IMR-90 (cell line): ENCODE measurements around the gene PSAP. TPM values are rescaled to one million over a fixed set of nuclear protein-coding genes. Genes with fewer than 3 reads are reported as not detected.

Source experiments
- ATAC-seq: fragments of 200-7000 bp; cut with Tn5 transposase; 2 replicates; pipeline ENCODE4 v1.9.1; 2020; ENCODE audit warnings: low read depth, mild to moderate bottlenecking, moderate library complexity
- BruUV-seq: library from RNA; stranded (reverse); fragments of 400-500 nt; replicated peaks from 2 replicates; lab custom pipeline; 2021; lab: Mats Ljungman, UMichigan
- CTCF ChIA-PET: fragments of 300-600 bp; formaldehyde crosslinking; extraction: SDS; loops from one replicate; lab custom pipeline; 2021; ENCODE audit warnings: antibody characterized with exemption; lab: Yijun Ruan, JAX
- POLR2A ChIA-PET: fragments of 300-600 bp; sonication (Branson Sonifier 250); formaldehyde crosslinking; loops from one replicate; lab custom pipeline; 2022; ENCODE audit warnings: antibody characterized with exemption; ENCODE audit not compliant: unreplicated experiment; lab: Charles Lee
- DNase-seq: peaks from one replicate; pipeline ENCODE4 v3.0.0; 2013
- H2AFZ ChIP-seq: replicated peaks from 2 replicates; pipeline ENCODE3; 2013; ENCODE audit warnings: low read length, mild to moderate bottlenecking; ENCODE audit not compliant: poor library complexity
- H2AK5ac ChIP-seq: 2 replicates; pipeline ENCODE4 v1.6.1; 2013; ENCODE audit warnings: low read depth, low read length, inconsistent platforms
- H2AK9ac ChIP-seq: replicated peaks from 2 replicates; pipeline ENCODE3; 2013; ENCODE audit warnings: mild to moderate bottlenecking, low read depth, low read length, moderate library complexity; ENCODE audit not compliant: poor library complexity
- H2BK120ac ChIP-seq: 2 replicates; pipeline ENCODE4 v1.6.1; 2013; ENCODE audit warnings: low read depth, low read length, inconsistent platforms
- H2BK15ac ChIP-seq: 3 replicates; pipeline ENCODE4 v1.6.1; 2013; ENCODE audit warnings: low read depth, low read length, inconsistent platforms
- H2BK20ac ChIP-seq: 2 replicates; pipeline ENCODE4 v1.6.1; 2013; ENCODE audit warnings: low read depth, mild to moderate bottlenecking, inconsistent platforms, low read length, moderate library complexity
- H2BK5ac ChIP-seq: 2 replicates; pipeline ENCODE4 v1.6.1; 2013; ENCODE audit warnings: mild to moderate bottlenecking, low read depth, low read length, inconsistent platforms; ENCODE audit not compliant: poor library complexity, severe bottlenecking
- H3K14ac ChIP-seq: replicated peaks from 2 replicates; pipeline ENCODE4 v1.6.1; 2013; ENCODE audit warnings: low read depth, low read length, inconsistent platforms
- H3K18ac ChIP-seq: 2 replicates; pipeline ENCODE4 v1.6.1; 2013; ENCODE audit warnings: low read depth, low read length, control low read depth
- H3K23ac ChIP-seq: 2 replicates; pipeline ENCODE4 v1.6.1; 2013; ENCODE audit warnings: low read depth, low read length, inconsistent platforms
- H3K27ac ChIP-seq: 2 replicates; pipeline ENCODE4 v1.5.1; 2013; ENCODE audit warnings: mild to moderate bottlenecking, control low read depth, low read length; ENCODE audit not compliant: insufficient read depth
- H3K27me3 ChIP-seq: 2 replicates; pipeline ENCODE4 v1.6.1; 2013; ENCODE audit warnings: low read length; ENCODE audit not compliant: control insufficient read depth, insufficient read depth
- H3K36me3 ChIP-seq: 2 replicates; pipeline ENCODE4 v1.6.1; 2013; ENCODE audit warnings: low read length, mixed read lengths; ENCODE audit not compliant: control insufficient read depth, insufficient read depth
- H3K4ac ChIP-seq: 2 replicates; pipeline ENCODE4 v1.6.1; 2013; ENCODE audit warnings: low read depth, low read length, inconsistent platforms
- H3K4me1 ChIP-seq: 2 replicates; pipeline ENCODE4 v1.6.1; 2013; ENCODE audit warnings: low read length, mixed read lengths; ENCODE audit not compliant: control insufficient read depth, insufficient read depth
- H3K4me2 ChIP-seq: 2 replicates; pipeline ENCODE4 v1.6.1; 2013; ENCODE audit warnings: low read depth, mild to moderate bottlenecking, control low read depth, low read length, moderate library complexity
- H3K4me3 ChIP-seq: 2 replicates; pipeline ENCODE4 v1.5.1; 2013; ENCODE audit warnings: low read depth, mild to moderate bottlenecking, control low read depth, low read length, moderate library complexity; ENCODE audit not compliant: insufficient read depth
- H3K56ac ChIP-seq: 2 replicates; pipeline ENCODE4 v1.6.1; 2013; ENCODE audit warnings: low read length, inconsistent platforms; ENCODE audit not compliant: insufficient read depth; ENCODE audit errors: extremely low read depth
- H3K79me1 ChIP-seq, 2 experiments: 2 replicates each; pipeline ENCODE4 v1.6.1; 2013; ENCODE audit warnings: low read length in 2 of 2, inconsistent platforms in 1 of 2, low read depth in 1 of 2
- H3K9ac ChIP-seq: 2 replicates; pipeline ENCODE4 v1.6.1; 2013; ENCODE audit warnings: low read depth, low read length, control low read depth
- H3K9me1 ChIP-seq: 2 replicates; pipeline ENCODE4 v1.6.1; 2013; ENCODE audit warnings: low read length, inconsistent platforms; ENCODE audit not compliant: insufficient read depth
- H3K9me3 ChIP-seq: 2 replicates; pipeline ENCODE4 v1.6.1; 2013; ENCODE audit warnings: low read length; ENCODE audit not compliant: control insufficient read depth, insufficient read depth
- H4K20me1 ChIP-seq: 2 replicates; pipeline ENCODE4 v1.6.1; 2013; ENCODE audit warnings: low read length, inconsistent platforms; ENCODE audit not compliant: insufficient read depth
- H4K5ac ChIP-seq: 2 replicates; pipeline ENCODE4 v1.6.1; 2013; ENCODE audit warnings: mild to moderate bottlenecking, low read depth, low read length, control low read depth
- H4K8ac ChIP-seq, 2 experiments: 2 replicates each; pipeline ENCODE4 v1.6.1; 2013; ENCODE audit warnings: low read depth in 2 of 2, low read length in 2 of 2, control low read depth in 1 of 2, inconsistent platforms in 1 of 2
- H4K91ac ChIP-seq: 2 replicates; pipeline ENCODE4 v1.6.1; 2013; ENCODE audit warnings: low read depth, low read length, inconsistent platforms; ENCODE audit not compliant: insufficient read depth
- FOS ChIP-seq: fragments of 150-350 bp; IDR thresholded peaks from 2 replicates; pipeline ENCODE4 v1.6.1; 2016; ENCODE audit warnings: low read depth, low read length
- MAFK ChIP-seq: IDR thresholded peaks from 2 replicates; pipeline ENCODE4 v1.6.1; 2012; ENCODE audit warnings: low read depth, low read length, improper control_type of control experiment
- POLR2A ChIP-seq: IDR thresholded peaks from 2 replicates; pipeline ENCODE4 v1.6.1; 2012; ENCODE audit warnings: mild to moderate bottlenecking, low read depth, low read length
- WGBS, 2 experiments: methylation state at CpG; one replicate each; pipeline versions ENCODE4 v1.1.5 to v1.1.7; 2013; ENCODE audit warnings: missing lambda C conversion rate in 2 of 2; ENCODE audit not compliant: insufficient read length in 1 of 2; ENCODE audit errors: extremely low coverage in 2 of 2; 5-methylcytosine and 5-hydroxymethylcytosine counted together
- dilution Hi-C: fragments of 300-500 bp; cut with HindIII; formaldehyde crosslinking; loops from one replicate; pipeline ENCODE4 v1.14.3; 2018; ENCODE audit warnings: low sequenced_read_pairs; ENCODE audit not compliant: unreplicated experiment
- in situ Hi-C: fragments of 300-500 bp; cut with MboI; formaldehyde crosslinking; loops from 3 replicates; pipeline ENCODE4 v1.14.3; 2019; ENCODE audit warnings: low sequenced_read_pairs, inconsistent platforms, mixed read lengths
- intact Hi-C: fragments of 100-400 bp; cut with micrococcal nuclease; formaldehyde crosslinking; loops from 2 replicates; pipeline ENCODE4 v1.10.0; 2022
- polyA plus RNA-seq, 3 experiments: library from polyadenylated mRNA; depleted of rRNA; stranded (reverse); fragments of >200 nt; gene quantifications; 2 replicates each; pipeline ENCODE4 v1.2.3, GENCODE V29; 2012; ENCODE audit warnings: low replicate concordance in 1 of 3
- total RNA-seq: library from RNA; depleted of rRNA; stranded (reverse); fragments of >200 nt; gene quantifications from 2 replicates; pipeline ENCODE4 v1.2.3, GENCODE V29; 2012
- TF ChIP-seq, protein P1 (sequence below): fragments of 150-350 bp; IDR thresholded peaks from 2 replicates; pipeline ENCODE4 v1.6.1; 2016; ENCODE audit warnings: low read depth, mild to moderate bottlenecking, low read length, moderate library complexity, borderline replicate concordance
- TF ChIP-seq, protein P2 (sequence below): conservative IDR thresholded peaks from 2 replicates; pipeline ENCODE4 v1.5.1; 2012; ENCODE audit warnings: mild to moderate bottlenecking, low read depth, low read length, improper control_type of control experiment

Gene PSAP
- total and polyA plus RNA-seq, 2 of the 4 experiments (the other 2 are of a cell fraction) = 216 to 876 TPM

- ChIA-PET POLR2A (no interaction called here), CTCF (interaction anchor here (1.4 to 1.7 kb wide), 2 partner anchors 12 to 117 kb away, joined by 3 to 6 read pairs; no protein-coding TSS in a partner anchor)
- no peak overlapping the region for H2AFZ ChIP-seq
- no peaks in the 10 kb centered on the region for H3K9me3 ChIP-seq
- dilution Hi-C loops = no loop called here
- no peak overlapping the region for H2BK5ac ChIP-seq
- H4K8ac ChIP-seq = no peak overlapping the region
- no peak overlapping the region for H3K23ac ChIP-seq
- no peak for TF ChIP-seq FOS
- TF ChIP-seq, protein P1, sequence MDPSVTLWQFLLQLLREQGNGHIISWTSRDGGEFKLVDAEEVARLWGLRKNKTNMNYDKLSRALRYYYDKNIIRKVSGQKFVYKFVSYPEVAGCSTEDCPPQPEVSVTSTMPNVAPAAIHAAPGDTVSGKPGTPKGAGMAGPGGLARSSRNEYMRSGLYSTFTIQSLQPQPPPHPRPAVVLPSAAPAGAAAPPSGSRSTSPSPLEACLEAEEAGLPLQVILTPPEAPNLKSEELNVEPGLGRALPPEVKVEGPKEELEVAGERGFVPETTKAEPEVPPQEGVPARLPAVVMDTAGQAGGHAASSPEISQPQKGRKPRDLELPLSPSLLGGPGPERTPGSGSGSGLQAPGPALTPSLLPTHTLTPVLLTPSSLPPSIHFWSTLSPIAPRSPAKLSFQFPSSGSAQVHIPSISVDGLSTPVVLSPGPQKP = no peak
- TF ChIP-seq MAFK = no peak
- TF ChIP-seq, protein P2, sequence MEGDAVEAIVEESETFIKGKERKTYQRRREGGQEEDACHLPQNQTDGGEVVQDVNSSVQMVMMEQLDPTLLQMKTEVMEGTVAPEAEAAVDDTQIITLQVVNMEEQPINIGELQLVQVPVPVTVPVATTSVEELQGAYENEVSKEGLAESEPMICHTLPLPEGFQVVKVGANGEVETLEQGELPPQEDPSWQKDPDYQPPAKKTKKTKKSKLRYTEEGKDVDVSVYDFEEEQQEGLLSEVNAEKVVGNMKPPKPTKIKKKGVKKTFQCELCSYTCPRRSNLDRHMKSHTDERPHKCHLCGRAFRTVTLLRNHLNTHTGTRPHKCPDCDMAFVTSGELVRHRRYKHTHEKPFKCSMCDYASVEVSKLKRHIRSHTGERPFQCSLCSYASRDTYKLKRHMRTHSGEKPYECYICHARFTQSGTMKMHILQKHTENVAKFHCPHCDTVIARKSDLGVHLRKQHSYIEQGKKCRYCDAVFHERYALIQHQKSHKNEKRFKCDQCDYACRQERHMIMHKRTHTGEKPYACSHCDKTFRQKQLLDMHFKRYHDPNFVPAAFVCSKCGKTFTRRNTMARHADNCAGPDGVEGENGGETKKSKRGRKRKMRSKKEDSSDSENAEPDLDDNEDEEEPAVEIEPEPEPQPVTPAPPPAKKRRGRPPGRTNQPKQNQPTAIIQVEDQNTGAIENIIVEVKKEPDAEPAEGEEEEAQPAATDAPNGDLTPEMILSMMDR = no peak
- TF ChIP-seq POLR2A = no peak
- H2AK5ac ChIP-seq = no peak overlapping the region
- no peak overlapping the region for H2AK9ac ChIP-seq
- H3K36me3 ChIP-seq = peaks cover 27% of the 10 kb centered on the region
- no peaks in the 10 kb centered on the region for H3K79me1 ChIP-seq
- H3K4ac ChIP-seq = no peak overlapping the region
- H3K14ac ChIP-seq = no peak overlapping the region
- H3K9me1 ChIP-seq = no peaks in the 10 kb centered on the region; the same call in 1 of the 2 replicates
- no peaks in the 10 kb centered on the region for H3K4me1 ChIP-seq
- DNase-seq (no peak), ATAC-seq (no peak)
- no peak overlapping the region for H3K9ac ChIP-seq
- H4K5ac ChIP-seq = no peak overlapping the region
- H3K4me2 ChIP-seq = no peak overlapping the region
- no peak overlapping the region for H3K4me3 ChIP-seq
- H4K20me1 ChIP-seq = peaks cover 22% of the 10 kb centered on the region
- no peak overlapping the region for H4K91ac ChIP-seq
- H3K27me3 ChIP-seq = peaks cover 4% of the 10 kb centered on the region; the same call in 1 of the 2 replicates
- no peak overlapping the region for H2BK15ac ChIP-seq
- no CpG with 5 or more reads among the region's 11 CpGs for WGBS, 2 experiments
- H2BK120ac ChIP-seq = no peak overlapping the region
- H2BK20ac ChIP-seq = no peak overlapping the region
- no peak overlapping the region for H3K56ac ChIP-seq
- no TSS peak for BruUV-seq
- no peak overlapping the region for H3K18ac ChIP-seq
- in situ Hi-C loops = loop anchor here (10.0 kb wide), 2 partner anchors 428 to 498 kb away; partner anchors contain the start of gene SLC29A3
- intact Hi-C loops = loop anchor here (1.0 to 5.0 kb wide), 4 partner anchors 101 to 499 kb away; no protein-coding TSS in a partner anchor
- H3K27ac ChIP-seq = no peak overlapping the region
Measured at GRCh38 chr10:71812913-71813590, 38.0 kb downstream of the PSAP start.
